Neuronal stem cell (in vitro differentiated cells): ENCODE data around the gene ISYNA1.

Experiments used
- DNase-seq: peaks from one replicate; pipeline ENCODE4 v3.0.0-alpha.2; 2013; ENCODE audit warnings: low spot score
- H2AFZ ChIP-seq: one replicate; pipeline ENCODE4 v1.6.1; 2013; ENCODE audit warnings: mild to moderate bottlenecking, low read length, inconsistent platforms
- H2AK5ac ChIP-seq: 2 replicates; pipeline ENCODE4 v1.6.1; 2013; ENCODE audit warnings: low read depth, mild to moderate bottlenecking, inconsistent platforms, low read length, moderate library complexity, mixed read lengths
- H2BK120ac ChIP-seq: 2 replicates; pipeline ENCODE4 v1.6.1; 2013; ENCODE audit warnings: low read depth, mild to moderate bottlenecking, inconsistent platforms, low read length, moderate library complexity, mixed read lengths
- H2BK12ac ChIP-seq: one replicate; pipeline ENCODE4 v1.6.1; 2013; ENCODE audit warnings: low read length, inconsistent platforms
- H2BK15ac ChIP-seq: 2 replicates; pipeline ENCODE4 v1.6.1; 2013; ENCODE audit warnings: mild to moderate bottlenecking, low read length, inconsistent platforms, mixed read lengths
- H2BK5ac ChIP-seq: one replicate; pipeline ENCODE4 v1.6.1; 2013; ENCODE audit warnings: inconsistent platforms, mild to moderate bottlenecking, low read length, moderate library complexity
- H3K14ac ChIP-seq: one replicate; pipeline ENCODE4 v1.6.1; 2013; ENCODE audit warnings: low read length, inconsistent platforms
- H3K18ac ChIP-seq: 2 replicates; pipeline ENCODE4 v1.6.1; 2013; ENCODE audit warnings: low read length, inconsistent platforms
- H3K23ac ChIP-seq: 2 replicates; pipeline ENCODE4 v1.6.1; 2013; ENCODE audit warnings: low read depth, mild to moderate bottlenecking, mixed read lengths, low read length, inconsistent platforms; ENCODE audit not compliant: poor library complexity
- H3K27ac ChIP-seq: replicated peaks from 3 replicates; pipeline ENCODE4 v1.5.1; 2013; ENCODE audit warnings: low read length, inconsistent platforms
- H3K27me3 ChIP-seq, 3 experiments: 2 replicates each; pipeline ENCODE4 v1.6.1; 2013; ENCODE audit warnings: low read length in 3 of 3, mild to moderate bottlenecking in 2 of 3, inconsistent platforms in 1 of 3, low read depth in 1 of 3, mixed read lengths in 1 of 3, moderate library complexity in 1 of 3; ENCODE audit not compliant: control insufficient read depth in 3 of 3, insufficient read depth in 3 of 3
- H3K36me3 ChIP-seq, 2 donors: replicated peaks in 1 of 2; 2 replicates each; pipeline ENCODE4 v1.6.1; 2013; ENCODE audit warnings: low read length in 2 of 2; ENCODE audit not compliant: control insufficient read depth in 2 of 2, insufficient read depth in 2 of 2
- H3K4ac ChIP-seq: 2 replicates; pipeline ENCODE4 v1.6.1; 2013; ENCODE audit warnings: inconsistent platforms, mild to moderate bottlenecking, low read length, moderate library complexity
- H3K4me1 ChIP-seq, 2 donors: 1 replicate in 1 of 2; 2 replicates in 1 of 2; pipeline ENCODE4 v1.6.1; 2013; ENCODE audit warnings: low read length in 2 of 2, low read depth in 1 of 2; ENCODE audit not compliant: control insufficient read depth in 2 of 2, insufficient read depth in 1 of 2
- H3K4me2 ChIP-seq: one replicate; pipeline ENCODE4 v1.6.1; 2013; ENCODE audit warnings: mild to moderate bottlenecking, low read length, inconsistent platforms; ENCODE audit not compliant: insufficient read depth, poor library complexity, severe bottlenecking
- H3K4me3 ChIP-seq, 2 donors: 2 replicates each; pipeline ENCODE4 v1.5.1; 2013; ENCODE audit warnings: low read length in 2 of 2, mild to moderate bottlenecking in 2 of 2, inconsistent platforms in 1 of 2, moderate library complexity in 1 of 2
- H3K79me1 ChIP-seq: one replicate; pipeline ENCODE4 v1.6.1; 2013; ENCODE audit warnings: low read depth, mild to moderate bottlenecking, inconsistent platforms, low read length, moderate library complexity
- H3K9ac ChIP-seq: one replicate; pipeline ENCODE4 v1.6.1; 2013; ENCODE audit warnings: mild to moderate bottlenecking, low read depth, low read length, inconsistent platforms; ENCODE audit not compliant: poor library complexity
- H3K9me3 ChIP-seq, 2 donors: replicated peaks in 1 of 2; 2 replicates each; pipeline versions ENCODE3 to v1.6.1; 2013; ENCODE audit warnings: low read length in 2 of 2, mild to moderate bottlenecking in 2 of 2, inconsistent platforms in 1 of 2, low read depth in 1 of 2, mixed read lengths in 1 of 2, moderate library complexity in 1 of 2; ENCODE audit not compliant: control insufficient read depth in 2 of 2, insufficient read depth in 1 of 2
- H4K8ac ChIP-seq: one replicate; pipeline ENCODE4 v1.6.1; 2013; ENCODE audit warnings: low read depth, mild to moderate bottlenecking, inconsistent platforms, low read length, moderate library complexity
- H4K91ac ChIP-seq: one replicate; pipeline ENCODE4 v1.6.1; 2013; ENCODE audit warnings: low read length, low read depth, mild to moderate bottlenecking, inconsistent platforms; ENCODE audit not compliant: poor library complexity
- WGBS, 2 donors: extraction: QIAGEN DNeasy Blood & Tissue Kit; methylation state at CpG; one replicate each; pipeline ENCODE4 v1.1.7; 2013; ENCODE audit warnings: missing lambda C conversion rate in 2 of 2, mixed read lengths in 1 of 2; ENCODE audit not compliant: insufficient read length in 2 of 2, insufficient replicate concordance in 1 of 2; ENCODE audit errors: extremely low coverage in 2 of 2; 5-methylcytosine and 5-hydroxymethylcytosine counted together

Gene ISYNA1

DNA sequence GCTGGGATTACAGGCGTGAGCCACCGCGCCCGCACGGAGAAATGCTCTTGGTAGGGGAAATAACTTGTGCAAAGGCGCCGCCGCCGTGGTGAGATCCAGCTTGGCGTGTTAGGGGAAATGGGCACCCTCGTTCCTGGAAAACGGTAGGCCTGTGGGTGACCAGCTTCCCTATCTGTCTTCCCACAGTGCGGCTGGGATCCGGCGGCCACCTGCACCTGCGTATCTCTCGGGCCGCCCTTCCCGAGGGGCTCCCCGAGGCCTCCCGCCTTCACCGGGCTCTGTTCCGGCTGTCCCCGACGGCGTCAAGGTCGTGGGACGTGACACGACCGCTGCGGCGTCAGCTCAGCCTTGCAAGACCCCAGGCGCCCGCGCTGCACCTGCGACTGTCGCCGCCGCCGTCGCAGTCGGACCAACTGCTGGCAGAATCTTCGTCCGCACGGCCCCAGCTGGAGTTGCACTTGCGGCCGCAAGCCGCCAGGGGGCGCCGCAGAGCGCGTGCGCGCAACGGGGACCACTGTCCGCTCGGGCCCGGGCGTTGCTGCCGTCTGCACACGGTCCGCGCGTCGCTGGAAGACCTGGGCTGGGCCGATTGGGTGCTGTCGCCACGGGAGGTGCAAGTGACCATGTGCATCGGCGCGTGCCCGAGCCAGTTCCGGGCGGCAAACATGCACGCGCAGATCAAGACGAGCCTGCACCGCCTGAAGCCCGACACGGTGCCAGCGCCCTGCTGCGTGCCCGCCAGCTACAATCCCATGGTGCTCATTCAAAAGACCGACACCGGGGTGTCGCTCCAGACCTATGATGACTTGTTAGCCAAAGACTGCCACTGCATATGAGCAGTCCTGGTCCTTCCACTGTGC is 49.6 kb downstream of the ISYNA1 start:
- Histone ChIP-seq H3K4me1 (peaks cover 12 to 13% of the 10 kb centered on the region in 2 donors), H3K36me3 (peaks cover 0 to 6% of the 10 kb centered on the region in 2 donors), H4K8ac (no peak overlapping the region), H3K9me3 (peaks cover 0 to 4% of the 10 kb centered on the region in 2 donors), H3K79me1 (peaks cover 2% of the 10 kb centered on the region), H3K27me3 (peaks cover 0 to 36% (median 0%) of the 10 kb centered on the region in 3 experiments), H3K27ac (no peak overlapping the region), H2AFZ (peak overlapping the region; percentile 79), H2BK5ac (no peak overlapping the region), H3K23ac (peak overlapping the region; percentile 86), H3K4ac (no peak overlapping the region), H3K4me3 (peak overlapping the region; percentile 18 to 56), H2BK120ac (no peak overlapping the region), H2BK12ac (peak overlapping the region; percentile 86), H2AK5ac (peak overlapping the region; percentile 32), H3K4me2 (peak overlapping the region; percentile 79), H4K91ac (no peak overlapping the region), H3K18ac (peak overlapping the region; percentile 96), H2BK15ac (peak overlapping the region; percentile 93), H3K9ac (peak overlapping the region; percentile 80), H3K14ac (no peak overlapping the region)
- peak; percentile 76 for DNase-seq
- no CpG with 5 or more reads among the region's 86 CpGs for WGBS, 2 donors

DNA sequence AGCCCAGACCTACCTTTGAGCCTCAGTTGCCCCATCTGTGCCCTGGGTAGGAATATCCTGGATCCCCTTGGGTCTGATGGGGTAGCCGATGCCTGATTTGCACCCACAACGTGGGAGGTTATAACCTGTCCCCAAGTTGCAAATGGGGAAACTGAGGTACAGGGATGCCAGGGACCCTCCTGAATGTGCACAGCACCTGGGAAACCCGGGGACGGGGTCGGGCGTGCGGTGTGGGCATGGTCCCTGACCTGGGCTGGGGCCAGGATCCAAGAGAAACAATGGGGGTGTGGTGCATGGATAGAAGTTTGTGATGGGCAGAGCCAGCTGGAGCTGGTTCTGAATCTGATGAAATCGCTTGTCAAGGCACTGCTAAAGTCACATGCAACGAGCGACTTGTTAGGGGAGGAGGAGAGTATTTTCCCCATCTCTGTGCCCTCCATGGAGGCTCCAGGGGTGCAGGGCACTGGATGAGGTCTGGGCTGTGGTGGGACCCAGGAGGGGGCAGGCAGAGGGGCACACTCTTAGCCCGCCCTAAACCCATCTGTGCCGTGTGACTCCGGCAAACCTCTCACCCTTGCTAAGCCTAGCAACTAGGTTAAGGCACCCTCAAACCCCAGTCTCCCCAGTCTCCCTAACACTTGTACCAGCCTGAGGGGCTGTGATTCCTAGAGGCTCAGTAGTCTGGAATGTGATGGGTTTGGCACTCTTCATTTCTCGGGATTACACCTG is 51.2 kb downstream of the ISYNA1 start:
- peak overlapping the region; percentile 63 for H3K9ac ChIP-seq
- H3K9me3 ChIP-seq = peaks cover 0 to 4% of the 10 kb centered on the region in 2 donors
- no peak overlapping the region for H3K27ac ChIP-seq
- no peak overlapping the region for H2AFZ ChIP-seq
- H2BK15ac ChIP-seq = peak overlapping the region; percentile 90
- H2AK5ac ChIP-seq = peak overlapping the region; percentile 91
- H4K91ac ChIP-seq = no peak overlapping the region
- H3K36me3 ChIP-seq = peaks cover 0 to 6% of the 10 kb centered on the region in 2 donors
- peaks cover 0 to 36% (median 0%) of the 10 kb centered on the region in 3 experiments for H3K27me3 ChIP-seq
- no peak overlapping the region for H4K8ac ChIP-seq
- peak overlapping the region; percentile 19 to 41 for H3K4me3 ChIP-seq
- H3K4ac ChIP-seq = no peak overlapping the region
- no peak overlapping the region for H3K4me2 ChIP-seq
- peak overlapping the region; percentile 92 for H2BK12ac ChIP-seq
- no CpG with 5 or more reads among the region's 14 CpGs for WGBS, 2 donors
- H2BK120ac ChIP-seq = peak overlapping the region; percentile 61
- H3K4me1 ChIP-seq = peaks cover 12 to 13% of the 10 kb centered on the region in 2 donors
- H3K23ac ChIP-seq = peak overlapping the region; percentile 29
- H3K14ac ChIP-seq = peak overlapping the region; percentile 39
- DNase-seq = no peak
- H3K79me1 ChIP-seq = peaks cover 2% of the 10 kb centered on the region
- peak overlapping the region; percentile 77 for H2BK5ac ChIP-seq
- peak overlapping the region; percentile 80 for H3K18ac ChIP-seq

DNA sequence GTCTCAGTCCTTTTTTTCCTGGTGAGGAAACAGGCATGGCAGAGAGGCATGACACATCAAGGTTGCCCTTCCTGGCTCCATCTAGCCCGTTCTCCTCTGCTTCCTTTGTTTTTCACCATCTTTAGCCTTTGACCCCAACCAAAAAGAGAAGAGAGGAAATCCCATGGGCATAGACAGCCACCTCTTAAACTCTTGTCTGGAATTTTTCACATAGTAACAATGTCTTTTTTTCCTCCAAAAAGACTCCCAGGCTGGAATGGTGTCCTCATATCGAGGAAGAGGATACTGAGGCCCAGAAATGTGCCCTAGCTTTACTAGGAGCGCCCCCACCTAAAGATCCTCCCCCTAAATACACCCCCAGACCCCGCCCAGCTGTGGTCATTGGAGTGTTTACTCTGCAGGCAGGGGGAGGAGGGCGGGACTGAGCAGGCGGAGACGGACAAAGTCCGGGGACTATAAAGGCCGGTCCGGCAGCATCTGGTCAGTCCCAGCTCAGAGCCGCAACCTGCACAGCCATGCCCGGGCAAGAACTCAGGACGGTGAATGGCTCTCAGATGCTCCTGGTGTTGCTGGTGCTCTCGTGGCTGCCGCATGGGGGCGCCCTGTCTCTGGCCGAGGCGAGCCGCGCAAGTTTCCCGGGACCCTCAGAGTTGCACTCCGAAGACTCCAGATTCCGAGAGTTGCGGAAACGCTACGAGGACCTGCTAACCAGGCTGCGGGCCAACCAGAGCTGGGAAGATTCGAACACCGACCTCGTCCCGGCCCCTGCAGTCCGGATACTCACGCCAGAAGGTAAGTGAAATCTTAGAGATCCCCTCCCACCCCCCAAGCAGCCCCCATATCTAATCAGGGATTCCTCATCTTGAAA is 52.0 kb downstream of the ISYNA1 start, which contains the start of gene GDF15:
Gene GDF15, plus strand, starts transcription at position 484 of the 868 bp plus-strand sequence. Its CDS starts 32 bp downstream, at position 516.
- Histone ChIP-seq H3K27me3 (peaks cover 0 to 36% (median 0%) of the 10 kb centered on the region in 3 experiments), H3K4me1 (peaks cover 12 to 13% of the 10 kb centered on the region in 2 donors), H3K27ac (no peak within 1 kb of the TSS), H4K91ac (no peak within 1 kb of the TSS), H3K36me3 (peaks cover 0 to 6% of the 10 kb centered on the region in 2 donors), H4K8ac (no peak within 1 kb of the TSS), H2BK120ac (peak within 1 kb of the TSS; percentile 61), H3K4me2 (peak within 1 kb of the TSS; percentile 30), H2BK12ac (peak within 1 kb of the TSS; percentile 92), H2BK5ac (peak within 1 kb of the TSS; percentile 77), H3K23ac (peak within 1 kb of the TSS; percentile 58), H3K4me3 (peak within 1 kb of the TSS; percentile 19 to 41), H2AFZ (peak within 1 kb of the TSS; percentile 20), H2AK5ac (peak within 1 kb of the TSS; percentile 91), H3K9me3 (peaks cover 0 to 4% of the 10 kb centered on the region in 2 donors), H3K14ac (peak within 1 kb of the TSS; percentile 39), H3K4ac (no peak within 1 kb of the TSS), H3K79me1 (peaks cover 2% of the 10 kb centered on the region), H3K18ac (peak within 1 kb of the TSS; percentile 80), H3K9ac (peak within 1 kb of the TSS; percentile 63), H2BK15ac (peak within 1 kb of the TSS; percentile 90)
- WGBS, 2 donors = no CpG with 5 or more reads among the region's 33 CpGs
- no peak for DNase-seq
